ENCODE results near the gene CLIC5. TPM values are rescaled to one million over a fixed set of nuclear protein-coding genes. Genes with fewer than 3 reads are reported as not detected.

The CLIC5 gene
- total RNA-seq, 4 donors from 2014 or later, result 0.45 to 2.6 (median 1.6) TPM

- Histone ChIP-seq H3K4me1 (no peaks in the 10 kb centered on the region), H3K9me3 (no peaks in the 10 kb centered on the region), H3K27me3 (peaks cover under 1% of the 10 kb centered on the region), H3K4me3 (no peak overlapping the region), H3K36me3 (no peaks in the 10 kb centered on the region), H3K27ac (no peak overlapping the region)
- 72% methylated on average over 7 of the region's 7 CpGs for WGBS
- DNase-seq (ENCODE audit: low spot score in 2 of 2), result no peak
- no peak for TF ChIP-seq POLR2A (IDR thresholded peaks at IDR 0.05)
- no peak for TF ChIP-seq CTCF (IDR thresholded peaks at IDR 0.05)
- TF ChIP-seq POLR2AphosphoS5 (IDR thresholded peaks at IDR 0.05), result no peak
- TF ChIP-seq EP300 (IDR thresholded peaks at IDR 0.05), result no peak
Measured at GRCh38 chr6:45952168-45952529, 63.5 kb downstream of the CLIC5 start.

GRCh38 chr6:45951321-45952167 is 64.1 kb downstream of the CLIC5 start:
- WGBS, result 62% methylated on average over 11 of the region's 11 CpGs
- Histone ChIP-seq H3K4me1 (no peaks in the 10 kb centered on the region), H3K27me3 (no peaks in the 10 kb centered on the region), H3K9me3 (no peaks in the 10 kb centered on the region), H3K27ac (no peak overlapping the region), H3K36me3 (no peaks in the 10 kb centered on the region), H3K4me3 (no peak overlapping the region)
- DNase-seq (ENCODE audit: low spot score in 2 of 2), result no peak
- no peak for TF ChIP-seq CTCF (IDR thresholded peaks at IDR 0.05)
- no peak for TF ChIP-seq POLR2A (IDR thresholded peaks at IDR 0.05)
- TF ChIP-seq POLR2AphosphoS5 (IDR thresholded peaks at IDR 0.05), result no peak
- no peak for TF ChIP-seq EP300 (IDR thresholded peaks at IDR 0.05)

DNA sequence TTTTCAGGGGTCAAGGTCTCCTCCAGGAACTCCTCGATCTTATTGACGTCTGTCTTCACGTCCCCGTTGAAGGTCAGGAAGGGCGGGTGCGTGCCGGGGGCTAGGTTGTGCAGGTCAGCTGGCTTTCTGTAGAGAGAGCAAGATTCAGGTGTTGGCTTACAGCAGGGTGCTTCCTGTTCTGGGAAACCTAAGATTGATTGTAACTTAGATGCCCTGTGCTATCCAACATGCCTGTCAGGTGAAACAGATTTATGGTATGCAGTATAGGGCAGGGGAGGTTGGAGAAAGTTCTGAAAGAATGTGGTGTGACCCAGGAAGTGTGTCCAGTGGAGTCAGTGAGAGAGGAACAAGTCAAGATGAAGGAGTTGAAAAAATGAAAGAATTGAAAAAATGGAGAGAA is 66.4 kb downstream of the CLIC5 start:
- Histone ChIP-seq H3K36me3 (no peaks in the 10 kb centered on the region), H3K9me3 (no peaks in the 10 kb centered on the region), H3K4me3 (no peak overlapping the region), H3K27ac (no peak overlapping the region), H3K4me1 (no peaks in the 10 kb centered on the region), H3K27me3 (no peaks in the 10 kb centered on the region)
- 77% methylated on average over 7 of the region's 7 CpGs for WGBS
- DNase-seq (ENCODE audit: low spot score in 2 of 2), result no peak
- TF ChIP-seq POLR2A (IDR thresholded peaks at IDR 0.05), result no peak
- no peak for TF ChIP-seq CTCF (IDR thresholded peaks at IDR 0.05)
- TF ChIP-seq POLR2AphosphoS5 (IDR thresholded peaks at IDR 0.05), result no peak
- no peak for TF ChIP-seq EP300 (IDR thresholded peaks at IDR 0.05)

DNA sequence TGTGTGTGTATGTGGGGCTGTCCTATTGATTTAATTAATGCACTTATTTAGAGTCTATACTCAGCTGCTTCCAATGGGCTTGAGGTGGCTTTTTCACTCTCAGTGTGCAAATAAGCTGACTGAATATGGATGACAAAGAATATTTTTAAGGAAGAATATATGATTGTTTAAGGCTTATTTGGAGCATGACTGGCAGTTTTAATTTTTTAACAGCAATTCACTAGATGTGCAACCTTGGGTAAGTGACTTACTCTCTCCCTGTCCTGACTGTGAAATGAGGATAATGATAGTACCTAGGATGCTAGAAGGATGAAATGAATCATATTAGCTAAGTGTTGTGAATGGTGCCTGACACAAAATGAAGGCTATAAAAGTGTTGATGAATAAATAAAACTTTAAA is 67.9 kb downstream of the CLIC5 start:
- no peaks in the 10 kb centered on the region for H3K4me1 ChIP-seq
- no peaks in the 10 kb centered on the region for H3K36me3 ChIP-seq
- no peak for DNase-seq (ENCODE audit: low spot score in 2 of 2)
- no peaks in the 10 kb centered on the region for H3K9me3 ChIP-seq
- H3K4me3 ChIP-seq, result no peak overlapping the region
- no peak overlapping the region for H3K27ac ChIP-seq
- H3K27me3 ChIP-seq, result no peaks in the 10 kb centered on the region
- no peak for TF ChIP-seq EP300 (IDR thresholded peaks at IDR 0.05)
- no peak for TF ChIP-seq POLR2A (IDR thresholded peaks at IDR 0.05)
- no peak for TF ChIP-seq POLR2AphosphoS5 (IDR thresholded peaks at IDR 0.05)
- TF ChIP-seq CTCF (IDR thresholded peaks at IDR 0.05), result no peak

- Histone ChIP-seq H3K4me1 (no peaks in the 10 kb centered on the region), H3K27ac (no peak overlapping the region), H3K9me3 (no peaks in the 10 kb centered on the region), H3K36me3 (no peaks in the 10 kb centered on the region), H3K27me3 (no peaks in the 10 kb centered on the region), H3K4me3 (no peak overlapping the region)
- WGBS, result 81% methylated on average over 6 of the region's 6 CpGs
- no peak for TF ChIP-seq EP300 (IDR thresholded peaks at IDR 0.05)
- no peak for DNase-seq (ENCODE audit: low spot score in 2 of 2)
Measured at GRCh38 chr6:45946887-45947286, 68.8 kb downstream of the CLIC5 start.

Data from suprapubic skin (tissue), 4 donors.